A673 (cell line): ENCODE data around the gene RYR1. TPM values are rescaled to one million over a fixed set of nuclear protein-coding genes. Genes with fewer than 3 reads are reported as not detected.
"Not testable (repeated sequence)": the region's sequence is repeated elsewhere in the genome, so short reads cannot be mapped to it uniquely, and the experiment has no call there.

Experiments
- BruUV-seq: library from RNA; stranded (reverse); fragments of 400-500 nt; replicated peaks from 2 replicates; lab custom pipeline; 2021; lab: Mats Ljungman, UMichigan
- CTCF ChIA-PET: fragments of 300-600 bp; sonication (Branson Sonifier 250); formaldehyde crosslinking; loops from one replicate; lab custom pipeline; 2022; ENCODE audit warnings: antibody characterized with exemption; lab: Charles Lee
- POLR2A ChIA-PET: fragments of 300-600 bp; sonication (Branson Sonifier 250); formaldehyde crosslinking; loops from one replicate; lab custom pipeline; 2022; ENCODE audit warnings: antibody characterized with exemption; ENCODE audit not compliant: low non-redundant PET; lab: Charles Lee
- DNase-seq: peaks from one replicate; pipeline ENCODE4 v3.0.0-alpha.2; 2015; ENCODE audit warnings: low spot score
- H3K27ac ChIP-seq: fragments of 200-600 bp; sonication (generic); 2 replicates; pipeline ENCODE4 v1.5.1; 2016; ENCODE audit warnings: mixed run types, low read depth, mild to moderate bottlenecking, mixed read lengths, antibody characterized with exemption, low read length; ENCODE audit not compliant: poor library complexity, severe bottlenecking
- H3K27me3 ChIP-seq: fragments of 200-600 bp; sonication (generic); replicated peaks from 2 replicates; pipeline ENCODE4 v1.6.1; 2017; ENCODE audit warnings: mixed run types, low read depth, mild to moderate bottlenecking, mixed read lengths, antibody characterized with exemption, low read length; ENCODE audit not compliant: insufficient read depth, poor library complexity
- H3K36me3 ChIP-seq: fragments of 200-600 bp; sonication (generic); 2 replicates; pipeline ENCODE4 v1.6.1; 2016; ENCODE audit warnings: mixed run types, mild to moderate bottlenecking, mixed read lengths, antibody characterized with exemption, low read length; ENCODE audit not compliant: insufficient read depth, poor library complexity, severe bottlenecking
- H3K4me1 ChIP-seq: fragments of 200-600 bp; sonication (generic); 2 replicates; pipeline ENCODE4 v1.6.1; 2017; ENCODE audit warnings: mixed run types, mild to moderate bottlenecking, mixed read lengths, antibody characterized with exemption, low read length; ENCODE audit not compliant: insufficient read depth, poor library complexity, severe bottlenecking
- H3K4me3 ChIP-seq: fragments of 200-600 bp; sonication (generic); 2 replicates; pipeline ENCODE4 v1.5.1; 2016; ENCODE audit warnings: low read depth, mixed run types, mild to moderate bottlenecking, mixed read lengths, low read length; ENCODE audit not compliant: poor library complexity, severe bottlenecking
- H3K9me3 ChIP-seq: fragments of 200-600 bp; sonication (generic); 2 replicates; pipeline ENCODE4 v1.6.1; 2016; ENCODE audit warnings: mixed run types, low read depth, mild to moderate bottlenecking, mixed read lengths, antibody characterized with exemption, low read length; ENCODE audit not compliant: poor library complexity, severe bottlenecking
- EZH2 ChIP-seq: fragments of 200-600 bp; sonication (generic); IDR thresholded peaks from 2 replicates; pipeline ENCODE4 v1.6.1; 2017; ENCODE audit warnings: borderline replicate concordance, low read depth, mild to moderate bottlenecking, mixed read lengths, antibody characterized with exemption, low read length; ENCODE audit not compliant: poor library complexity, severe bottlenecking
- intact Hi-C: fragments of 100-400 bp; cut with micrococcal nuclease; formaldehyde crosslinking; loops from one replicate; pipeline ENCODE4 v1.10.0; 2022; ENCODE audit not compliant: unreplicated experiment
- total RNA-seq: library from RNA; stranded (reverse); gene quantifications from 2 replicates; pipeline ENCODE4 v1.2.3, GENCODE V29; 2021
- TF ChIP-seq, protein P1 (sequence below): fragments of 300-800, 200-600 bp; sonication (generic); conservative IDR thresholded peaks from 2 replicates; pipeline ENCODE4 v1.5.1; 2017; ENCODE audit warnings: low read depth, mild to moderate bottlenecking, antibody characterized with exemption, low read length, moderate library complexity, mixed read lengths

The RYR1 gene
- total RNA-seq, 1 experiment from 2014 or later, result 0.28 TPM

DNA sequence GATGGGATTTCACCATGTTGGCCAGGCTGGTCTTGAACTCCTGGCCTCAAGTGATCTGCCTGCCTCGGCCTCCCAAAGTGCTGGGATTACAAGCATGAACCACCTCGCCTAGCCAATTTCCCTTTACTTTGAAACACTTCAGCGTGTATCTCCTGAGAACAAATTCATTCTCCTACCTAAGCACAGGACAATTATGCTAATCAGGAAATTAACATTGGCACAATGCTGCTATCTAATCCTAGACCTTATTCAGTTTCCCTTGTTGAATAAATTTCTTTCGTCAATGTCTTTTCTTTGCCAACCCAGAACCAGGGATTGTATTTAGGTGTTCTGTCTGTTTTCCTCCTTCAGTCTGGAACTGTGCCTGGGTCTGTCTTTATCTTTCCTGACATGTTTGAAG is 116.5 kb downstream of the RYR1 start:
- Histone ChIP-seq H3K4me3 (no peak overlapping the region), H3K27me3 (no peaks in the 10 kb centered on the region), H3K27ac (no peak overlapping the region), H3K36me3 (no peaks in the 10 kb centered on the region), H3K4me1 (no peaks in the 10 kb centered on the region), H3K9me3 (no peaks in the 10 kb centered on the region)
- ChIA-PET POLR2A (no interaction called here), CTCF (no interaction called here)
- intact Hi-C loops, result loop anchor here (10.0 kb wide), 1 partner anchor 385 kb away; the partner anchor contains the start of genes MRPS12 and SARS2
- no peak for TF ChIP-seq EZH2
- TF ChIP-seq, protein P1, sequence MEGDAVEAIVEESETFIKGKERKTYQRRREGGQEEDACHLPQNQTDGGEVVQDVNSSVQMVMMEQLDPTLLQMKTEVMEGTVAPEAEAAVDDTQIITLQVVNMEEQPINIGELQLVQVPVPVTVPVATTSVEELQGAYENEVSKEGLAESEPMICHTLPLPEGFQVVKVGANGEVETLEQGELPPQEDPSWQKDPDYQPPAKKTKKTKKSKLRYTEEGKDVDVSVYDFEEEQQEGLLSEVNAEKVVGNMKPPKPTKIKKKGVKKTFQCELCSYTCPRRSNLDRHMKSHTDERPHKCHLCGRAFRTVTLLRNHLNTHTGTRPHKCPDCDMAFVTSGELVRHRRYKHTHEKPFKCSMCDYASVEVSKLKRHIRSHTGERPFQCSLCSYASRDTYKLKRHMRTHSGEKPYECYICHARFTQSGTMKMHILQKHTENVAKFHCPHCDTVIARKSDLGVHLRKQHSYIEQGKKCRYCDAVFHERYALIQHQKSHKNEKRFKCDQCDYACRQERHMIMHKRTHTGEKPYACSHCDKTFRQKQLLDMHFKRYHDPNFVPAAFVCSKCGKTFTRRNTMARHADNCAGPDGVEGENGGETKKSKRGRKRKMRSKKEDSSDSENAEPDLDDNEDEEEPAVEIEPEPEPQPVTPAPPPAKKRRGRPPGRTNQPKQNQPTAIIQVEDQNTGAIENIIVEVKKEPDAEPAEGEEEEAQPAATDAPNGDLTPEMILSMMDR, result no peak
- no peak for DNase-seq
- BruUV-seq, result no TSS peak

DNA sequence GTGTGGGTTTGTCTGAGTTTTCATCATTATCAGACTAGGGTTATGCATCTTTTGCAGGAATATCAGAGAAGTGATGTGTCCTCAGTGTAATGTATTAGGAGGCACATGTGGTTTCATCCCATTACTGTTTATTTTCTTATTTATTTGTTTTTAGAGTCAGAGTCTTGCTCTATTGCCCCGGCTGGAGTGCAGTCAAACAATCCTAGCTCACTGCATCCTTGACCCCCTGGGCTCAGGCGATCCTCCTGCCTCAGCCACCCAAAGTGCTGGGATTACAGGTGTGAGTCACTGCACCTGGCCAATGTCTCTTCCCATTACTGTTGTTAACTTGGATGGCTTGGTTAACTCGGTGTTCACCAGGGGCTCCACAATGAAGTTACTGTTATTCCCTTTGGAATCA is 116.9 kb downstream of the RYR1 start:
- intact Hi-C loops, result no loop called here
- DNase-seq, result no peak
- no TSS peak for BruUV-seq
- ChIA-PET CTCF (no interaction called here), POLR2A (no interaction called here)
- no peak overlapping the region for H3K27ac ChIP-seq
- H3K36me3 ChIP-seq, result no peaks in the 10 kb centered on the region
- no peak overlapping the region for H3K4me3 ChIP-seq
- no peaks in the 10 kb centered on the region for H3K4me1 ChIP-seq
- H3K9me3 ChIP-seq, result no peaks in the 10 kb centered on the region
- TF ChIP-seq, protein P1, result no peak
- no peak for TF ChIP-seq EZH2
- no peaks in the 10 kb centered on the region for H3K27me3 ChIP-seq

DNA sequence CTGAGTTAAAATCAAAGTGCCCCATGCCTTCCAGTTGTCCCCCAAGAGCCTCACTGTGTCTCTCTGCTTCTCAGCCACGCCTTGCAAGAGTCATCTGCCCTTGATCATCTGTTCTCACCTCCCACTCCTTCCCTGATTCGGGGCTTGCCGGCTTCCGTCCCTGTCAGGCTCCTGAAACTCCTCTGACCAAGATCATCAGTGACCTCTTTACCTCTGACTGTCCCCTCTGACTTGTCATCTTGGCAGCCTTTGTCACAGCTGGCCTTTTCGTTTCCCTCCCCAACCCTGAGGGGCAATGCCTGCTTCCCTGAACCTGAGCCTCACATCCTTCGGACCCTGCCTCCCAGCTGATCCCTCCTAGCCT is 117.9 kb downstream of the RYR1 start:
- TF ChIP-seq, protein P1, result no peak
- no peak for TF ChIP-seq EZH2
- CTCF ChIA-PET, result no interaction called here
- BruUV-seq, result no TSS peak

DNA sequence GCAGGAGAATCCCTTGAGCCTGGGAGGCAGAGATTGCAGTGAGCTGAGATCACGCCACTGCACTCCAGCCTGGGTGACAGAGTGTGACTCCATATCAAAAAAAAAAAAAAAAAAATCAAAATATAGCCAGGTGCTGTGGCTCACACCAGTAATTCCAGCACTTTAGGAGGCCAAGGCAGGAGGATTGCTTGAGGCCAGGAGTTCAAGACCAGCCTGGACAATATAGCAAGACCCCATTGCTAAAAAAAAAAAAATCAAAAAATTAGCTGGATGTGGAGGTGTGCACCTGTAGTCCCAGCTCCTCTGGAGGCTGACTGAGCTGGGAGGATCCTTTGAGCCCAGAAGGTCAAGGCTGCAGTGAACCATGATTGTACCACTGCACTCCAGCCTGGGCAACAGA is 119.7 kb downstream of the RYR1 start:
- POLR2A ChIA-PET, H3K27me3 ChIP-seq, H3K9me3 ChIP-seq, H3K27ac ChIP-seq, H3K4me3 ChIP-seq, BruUV-seq, CTCF ChIA-PET, H3K4me1 ChIP-seq, H3K36me3 ChIP-seq, intact Hi-C loops, DNase-seq: not testable (repeated sequence)

More for the DNA sequence above, 117.9 kb downstream of the RYR1 start:
- H3K36me3 ChIP-seq, result no peaks in the 10 kb centered on the region
- H3K27ac ChIP-seq, result no peak overlapping the region
- POLR2A ChIA-PET, result no interaction called here
- intact Hi-C loops, result no loop called here
- DNase-seq, result no peak
- no peaks in the 10 kb centered on the region for H3K4me1 ChIP-seq
- no peaks in the 10 kb centered on the region for H3K27me3 ChIP-seq
- H3K4me3 ChIP-seq, result no peak overlapping the region
- H3K9me3 ChIP-seq, result no peaks in the 10 kb centered on the region
